ENCODE data around the gene HYAL2.

The HYAL2 gene

GRCh38 chr3:50330330-50330729, 7.8 kb upstream of the HYAL2 start:
- DNase-seq (ENCODE audit: low read depth in 3 of 3) = no peak

- peak; percentile 83 to 91 (median 87) for DNase-seq (ENCODE audit: low read depth in 3 of 3)
Measured at GRCh38 chr3:50327943-50328691, 5.6 kb upstream of the HYAL2 start, which contains the start of gene TUSC2. TSS of gene TUSC2 (minus strand) at chr3:50328223. CDS start at chr3:50328099, 124 bp downstream.

- no peak for DNase-seq (ENCODE audit: low read depth in 3 of 3)
Measured at GRCh38 chr3:50327129-50327528, 4.6 kb upstream of the HYAL2 start.

- DNase-seq (ENCODE audit: low read depth in 3 of 3) = no peak
Measured at GRCh38 chr3:50326182-50326541, 3.6 kb upstream of the HYAL2 start.

- no peak for DNase-seq (ENCODE audit: low read depth in 3 of 3)
Measured at GRCh38 chr3:50325497-50326181, 3.1 kb upstream of the HYAL2 start.

GRCh38 chr3:50325113-50325480, 2.6 kb upstream of the HYAL2 start:
- DNase-seq (ENCODE audit: low read depth in 3 of 3) = no peak

GRCh38 chr3:50324351-50325112, 2.0 kb upstream of the HYAL2 start:
- DNase-seq (ENCODE audit: low read depth in 3 of 3) = no peak

- DNase-seq (ENCODE audit: low read depth in 3 of 3) = no peak
Measured at GRCh38 chr3:50323614-50324199, 1.2 kb upstream of the HYAL2 start.

- no peak for DNase-seq (ENCODE audit: low read depth in 3 of 3)
Measured at GRCh38 chr3:50323092-50323600, 601 bp upstream of the HYAL2 start.

- no peak for DNase-seq (ENCODE audit: low read depth in 3 of 3)
Measured at GRCh38 chr3:50322115-50322385, 495 bp downstream of the HYAL2 start.

GRCh38 chr3:50321336-50322114, 1.0 kb downstream of the HYAL2 start:
- DNase-seq (ENCODE audit: low read depth in 3 of 3) = peak; percentile 69 to 84 (median 70)

- DNase-seq (ENCODE audit: low read depth in 3 of 3) = peak in 2 of 3 experiments; percentile 43 to 54
Measured at GRCh38 chr3:50320853-50321335, 1.7 kb downstream of the HYAL2 start.

- DNase-seq (ENCODE audit: low read depth in 3 of 3) = no peak
Measured at GRCh38 chr3:50319894-50320625, 2.5 kb downstream of the HYAL2 start.

GRCh38 chr3:50319181-50319893, 3.2 kb downstream of the HYAL2 start:
- no peak for DNase-seq (ENCODE audit: low read depth in 3 of 3)

GRCh38 chr3:50318615-50319014, 3.9 kb downstream of the HYAL2 start:
- no peak for DNase-seq (ENCODE audit: low read depth in 3 of 3)

- DNase-seq (ENCODE audit: low read depth in 3 of 3) = no peak
Measured at GRCh38 chr3:50318163-50318562, 4.4 kb downstream of the HYAL2 start.

- no peak for DNase-seq (ENCODE audit: low read depth in 3 of 3)
Measured at GRCh38 chr3:50317300-50317699, 5.2 kb downstream of the HYAL2 start.

- DNase-seq (ENCODE audit: low read depth in 3 of 3) = peak in 1 of 3 experiments; percentile 62
Measured at GRCh38 chr3:50316657-50317242, 5.8 kb downstream of the HYAL2 start.

- DNase-seq (ENCODE audit: low read depth in 3 of 3) = no peak
Measured at GRCh38 chr3:50314816-50315215, 7.7 kb downstream of the HYAL2 start.

- no peak for DNase-seq (ENCODE audit: low read depth in 3 of 3)
Measured at GRCh38 chr3:50314342-50314741, 8.2 kb downstream of the HYAL2 start.
